ENCODE results near the gene ZDHHC17. TPM values are rescaled to one million over a fixed set of nuclear protein-coding genes. Genes with fewer than 3 reads are reported as not detected.
A peak's percentile ranks its signal among the peaks of the same experiment; 100 is the strongest.

The ZDHHC17 gene
- total RNA-seq, 1 experiment from 2014 or later = 25.3 TPM

DNA sequence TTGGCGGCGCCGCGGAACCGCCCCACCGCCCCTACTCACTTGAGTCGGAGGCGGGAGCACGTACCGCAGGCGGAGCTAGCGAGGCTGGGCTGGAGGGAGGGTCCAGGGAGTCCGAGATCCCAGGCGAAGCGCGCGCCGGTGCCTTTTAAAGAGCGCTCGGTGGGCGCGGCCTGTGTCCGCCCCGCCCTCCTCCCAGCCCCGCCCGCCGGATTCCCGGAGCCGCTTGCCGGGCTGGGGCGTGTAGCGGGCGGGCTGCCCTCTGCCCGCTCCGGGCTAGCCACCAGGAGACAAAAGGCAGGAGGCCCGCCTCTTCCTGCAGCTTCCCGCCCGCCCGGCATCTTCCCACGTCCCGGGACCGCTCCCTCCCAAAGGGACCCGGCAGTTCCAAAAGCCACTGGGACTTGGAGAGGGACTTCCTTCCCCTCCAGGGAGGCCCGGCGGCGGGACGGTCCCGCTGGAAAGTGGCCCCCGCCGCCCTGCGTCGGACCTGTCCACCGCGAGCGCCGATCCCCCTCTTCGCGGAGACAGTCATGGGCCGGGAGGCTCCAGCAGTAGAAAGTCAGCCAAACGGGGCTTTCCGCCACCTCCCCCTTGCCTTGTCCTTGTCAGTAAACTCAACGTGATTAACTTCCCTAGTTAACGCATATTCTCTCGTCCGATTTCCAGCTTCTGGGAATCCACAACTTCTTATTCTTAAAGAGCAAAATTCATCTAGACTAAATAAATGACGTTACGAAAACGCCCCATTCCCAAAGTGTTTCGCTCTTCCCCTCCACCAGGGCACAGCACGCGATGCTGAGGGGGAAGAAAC, 115.2 kb downstream of the ZDHHC17 start, which contains the start of gene CSRP2:
TSS of gene CSRP2 (minus strand) at position 121 of the 811 bp plus-strand sequence. CDS start 12,759 bp downstream, outside the sequence.
- Histone ChIP-seq H4K20me1 (ENCODE audit: insufficient read depth) (no peaks in the 10 kb centered on the region), H3K9me2 (ENCODE audit: insufficient read depth) (no peaks in the 10 kb centered on the region), H2AFZ (ENCODE audit: low read depth, low read length, poor library complexity, severe bottlenecking) (peak within 1 kb of the TSS; percentile 89), H3K9me3 (ENCODE audit: control insufficient read depth in 1 of 2, insufficient read depth in 1 of 2, low read depth in 1 of 2, low read length in 2 of 2) (no peaks in the 10 kb centered on the region), H3K4me1 (ENCODE audit: control insufficient read depth in 1 of 2, insufficient read depth in 2 of 2, low read length in 2 of 2) (peaks cover 4 to 27% of the 10 kb centered on the region in 2 experiments; a peak in 3 of 4 replicates), H3K4me2 (ENCODE audit: low read length) (peak within 1 kb of the TSS; percentile 92), H3K27me3 (ENCODE audit: insufficient read depth, low read length) (no peaks in the 10 kb centered on the region), H3K4me3 (replicated peaks in 1 of 2; ENCODE audit: low read depth in 1 of 2, low read length in 2 of 2) (peak within 1 kb of the TSS; percentile 70 to 77), H3K27ac (ENCODE audit: low read depth, low read length) (peak within 1 kb of the TSS; percentile 63), H3K9ac (ENCODE audit: low read length) (peak within 1 kb of the TSS; percentile 76), H3K36me3 (ENCODE audit: control insufficient read depth in 1 of 2, insufficient read depth in 2 of 2, low read length in 2 of 2) (no peaks in the 10 kb centered on the region), H3K79me2 (ENCODE audit: insufficient read depth, low read length) (no peaks in the 10 kb centered on the region)
- DNase-seq (ENCODE audit: low read depth, low spot score) = peak; percentile 75
- BruUV-seq (replicated peaks) = TSS peak; percentile 75
- POLR2A ChIA-PET = interaction anchor here (0.7 to 1.7 kb wide), 4 partner anchors 8 to 132 kb away, joined by 3 to 4 read pairs (median 4); no protein-coding TSS in a partner anchor
- intact Hi-C loops (cut with micrococcal nuclease) = loop anchor here (2.0 kb wide), 1 partner anchor 114 kb away; the partner anchor contains the start of gene ZDHHC17
- RAD21 ChIA-PET (ENCODE audit: low non-redundant PET in 1 of 2, low total read pairs in 2 of 2, uncharacterized antibody in 2 of 2, unreplicated experiment in 2 of 2) = no interaction called here
- ATAC-seq = peak; percentile 91
- CTCF ChIA-PET = interaction anchor here (1.0 kb wide), 1 partner anchor 132 kb away, joined by 6 read pairs; no protein-coding TSS in a partner anchor
- no peak for TF ChIP-seq FOSL1 (IDR thresholded peaks at IDR 0.05; ENCODE audit: low read depth)
- TF ChIP-seq SIN3A (IDR thresholded peaks at IDR 0.05; ENCODE audit: low read depth) = no peak
- peak in 2 of 3 experiments; percentile 20 to 25; a peak in 3 of 6 replicates for TF ChIP-seq CTCF (IDR thresholded peaks at IDR 0.05 in 2 of 3, conservative IDR thresholded peaks at IDR 0.05 in 1 of 3; ENCODE audit: borderline replicate concordance in 1 of 3, insufficient read depth in 1 of 3, low read depth in 2 of 3, low read length in 2 of 3)
- no peak for TF ChIP-seq YY1 (IDR thresholded peaks at IDR 0.05; ENCODE audit: extremely low read depth, insufficient replicate concordance, low read depth, low read length)
- TF ChIP-seq EGR1 (IDR thresholded peaks at IDR 0.05; ENCODE audit: low read depth) = no peak
- no peak for TF ChIP-seq SRF (IDR thresholded peaks at IDR 0.05; ENCODE audit: low read depth)
- TF ChIP-seq, protein P1, sequence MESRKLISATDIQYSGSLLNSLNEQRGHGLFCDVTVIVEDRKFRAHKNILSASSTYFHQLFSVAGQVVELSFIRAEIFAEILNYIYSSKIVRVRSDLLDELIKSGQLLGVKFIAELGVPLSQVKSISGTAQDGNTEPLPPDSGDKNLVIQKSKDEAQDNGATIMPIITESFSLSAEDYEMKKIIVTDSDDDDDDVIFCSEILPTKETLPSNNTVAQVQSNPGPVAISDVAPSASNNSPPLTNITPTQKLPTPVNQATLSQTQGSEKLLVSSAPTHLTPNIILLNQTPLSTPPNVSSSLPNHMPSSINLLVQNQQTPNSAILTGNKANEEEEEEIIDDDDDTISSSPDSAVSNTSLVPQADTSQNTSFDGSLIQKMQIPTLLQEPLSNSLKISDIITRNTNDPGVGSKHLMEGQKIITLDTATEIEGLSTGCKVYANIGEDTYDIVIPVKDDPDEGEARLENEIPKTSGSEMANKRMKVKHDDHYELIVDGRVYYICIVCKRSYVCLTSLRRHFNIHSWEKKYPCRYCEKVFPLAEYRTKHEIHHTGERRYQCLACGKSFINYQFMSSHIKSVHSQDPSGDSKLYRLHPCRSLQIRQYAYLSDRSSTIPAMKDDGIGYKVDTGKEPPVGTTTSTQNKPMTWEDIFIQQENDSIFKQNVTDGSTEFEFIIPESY (IDR thresholded peaks at IDR 0.05; ENCODE audit: extremely low read depth, insufficient replicate concordance, low read length) = no peak
- no peak for TF ChIP-seq JUND (IDR thresholded peaks at IDR 0.05)
- no peak for TF ChIP-seq CEBPB (IDR thresholded peaks at IDR 0.05; ENCODE audit: low read depth)
- TF ChIP-seq ZFX (IDR thresholded peaks at IDR 0.05) = no peak
- TF ChIP-seq POLR2A (IDR thresholded peaks at IDR 0.05; ENCODE audit: borderline replicate concordance, extremely low read depth, insufficient read depth, insufficient read length) = peak; percentile 91
- TF ChIP-seq, protein P2, sequence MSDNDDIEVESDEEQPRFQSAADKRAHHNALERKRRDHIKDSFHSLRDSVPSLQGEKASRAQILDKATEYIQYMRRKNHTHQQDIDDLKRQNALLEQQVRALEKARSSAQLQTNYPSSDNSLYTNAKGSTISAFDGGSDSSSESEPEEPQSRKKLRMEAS (IDR thresholded peaks at IDR 0.05) = peak; percentile 55
- TF ChIP-seq EZH2 (IDR thresholded peaks at IDR 0.05) = no peak
- TF ChIP-seq, protein P3, sequence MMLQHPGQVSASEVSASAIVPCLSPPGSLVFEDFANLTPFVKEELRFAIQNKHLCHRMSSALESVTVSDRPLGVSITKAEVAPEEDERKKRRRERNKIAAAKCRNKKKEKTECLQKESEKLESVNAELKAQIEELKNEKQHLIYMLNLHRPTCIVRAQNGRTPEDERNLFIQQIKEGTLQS (IDR thresholded peaks at IDR 0.05) = no peak
- TF ChIP-seq, protein P4, sequence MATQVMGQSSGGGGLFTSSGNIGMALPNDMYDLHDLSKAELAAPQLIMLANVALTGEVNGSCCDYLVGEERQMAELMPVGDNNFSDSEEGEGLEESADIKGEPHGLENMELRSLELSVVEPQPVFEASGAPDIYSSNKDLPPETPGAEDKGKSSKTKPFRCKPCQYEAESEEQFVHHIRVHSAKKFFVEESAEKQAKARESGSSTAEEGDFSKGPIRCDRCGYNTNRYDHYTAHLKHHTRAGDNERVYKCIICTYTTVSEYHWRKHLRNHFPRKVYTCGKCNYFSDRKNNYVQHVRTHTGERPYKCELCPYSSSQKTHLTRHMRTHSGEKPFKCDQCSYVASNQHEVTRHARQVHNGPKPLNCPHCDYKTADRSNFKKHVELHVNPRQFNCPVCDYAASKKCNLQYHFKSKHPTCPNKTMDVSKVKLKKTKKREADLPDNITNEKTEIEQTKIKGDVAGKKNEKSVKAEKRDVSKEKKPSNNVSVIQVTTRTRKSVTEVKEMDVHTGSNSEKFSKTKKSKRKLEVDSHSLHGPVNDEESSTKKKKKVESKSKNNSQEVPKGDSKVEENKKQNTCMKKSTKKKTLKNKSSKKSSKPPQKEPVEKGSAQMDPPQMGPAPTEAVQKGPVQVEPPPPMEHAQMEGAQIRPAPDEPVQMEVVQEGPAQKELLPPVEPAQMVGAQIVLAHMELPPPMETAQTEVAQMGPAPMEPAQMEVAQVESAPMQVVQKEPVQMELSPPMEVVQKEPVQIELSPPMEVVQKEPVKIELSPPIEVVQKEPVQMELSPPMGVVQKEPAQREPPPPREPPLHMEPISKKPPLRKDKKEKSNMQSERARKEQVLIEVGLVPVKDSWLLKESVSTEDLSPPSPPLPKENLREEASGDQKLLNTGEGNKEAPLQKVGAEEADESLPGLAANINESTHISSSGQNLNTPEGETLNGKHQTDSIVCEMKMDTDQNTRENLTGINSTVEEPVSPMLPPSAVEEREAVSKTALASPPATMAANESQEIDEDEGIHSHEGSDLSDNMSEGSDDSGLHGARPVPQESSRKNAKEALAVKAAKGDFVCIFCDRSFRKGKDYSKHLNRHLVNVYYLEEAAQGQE (IDR thresholded peaks at IDR 0.05; ENCODE audit: low read depth) = no peak
- 0 out of 2 replicates have a peak, but pooled peaks have one; percentile 20 for TF ChIP-seq CBX3 (IDR thresholded peaks at IDR 0.05; ENCODE audit: low read depth)
- TF ChIP-seq ZNF274 (IDR thresholded peaks at IDR 0.05; ENCODE audit: low read depth, low read length) = no peak
- TF ChIP-seq RAD21 (IDR thresholded peaks at IDR 0.05; ENCODE audit: low read depth) = no peak
- TF ChIP-seq ELF1 (IDR thresholded peaks at IDR 0.05; ENCODE audit: borderline replicate concordance, low read depth) = no peak

Measured in HCT116 (cell line).